Measurements from ENCODE around the gene ABI3BP. TPM values are rescaled to one million over a fixed set of nuclear protein-coding genes. Genes with fewer than 3 reads are reported as not detected.

The ABI3BP gene
- total and polyA plus RNA-seq, 4 donors = 1.9 to 4.2 (median 2.4) TPM

GRCh38 chr3:100702082-100702979, 290.9 kb downstream of the ABI3BP start:
- H3K9me3 ChIP-seq (ENCODE audit: control insufficient read depth in 4 of 4, low read length in 3 of 4) = no peaks in the 10 kb centered on the region
- DNase-seq (ENCODE audit: low spot score) = no peak
- H3K9ac ChIP-seq (ENCODE audit: low read depth in 1 of 2, low read length in 2 of 2) = no peak overlapping the region
- TF ChIP-seq RXRA (IDR thresholded peaks at IDR 0.05) (no peak), GABPA (IDR thresholded peaks at IDR 0.05 in 1 of 2, conservative IDR thresholded peaks at IDR 0.05 in 1 of 2) (no peak), HNF4A (conservative IDR thresholded peaks at IDR 0.05) (no peak), NR2F2 (IDR thresholded peaks at IDR 0.05) (no peak), SP1 (IDR thresholded peaks at IDR 0.05) (no peak), MAX (IDR thresholded peaks at IDR 0.05) (peak; percentile 29)
- H3K27me3 ChIP-seq (ENCODE audit: control insufficient read depth in 4 of 4, insufficient read depth in 4 of 4, low read length in 3 of 4) = no peaks in the 10 kb centered on the region
- WGBS = 66% methylated on average over 4 of the region's 4 CpGs
- H3K4me1 ChIP-seq (ENCODE audit: control insufficient read depth in 4 of 4, insufficient read depth in 4 of 4, low read length in 3 of 4) = peaks cover 2 to 19% (median 11%) of the 10 kb centered on the region in 4 donors
- no peaks in the 10 kb centered on the region for H3K36me3 ChIP-seq (ENCODE audit: control insufficient read depth in 4 of 4, insufficient read depth in 3 of 4, low read depth in 1 of 4, low read length in 3 of 4)
- H3K4me3 ChIP-seq (ENCODE audit: low read depth in 1 of 3, low read length in 3 of 3) = no peak overlapping the region
- H3K27ac ChIP-seq (ENCODE audit: low read depth in 1 of 2, low read length in 2 of 2) = no peak overlapping the region

- H3K4me1 ChIP-seq (ENCODE audit: control insufficient read depth in 4 of 4, insufficient read depth in 4 of 4, low read length in 3 of 4) = peaks cover 7 to 29% (median 14%) of the 10 kb centered on the region in 4 donors
- TF ChIP-seq NR2F2 (IDR thresholded peaks at IDR 0.05) (no peak), MAX (IDR thresholded peaks at IDR 0.05) (no peak), CTCF (IDR thresholded peaks at IDR 0.05; ENCODE audit: low read depth, low read length, missing input control) (no peak), HNF4G (IDR thresholded peaks at IDR 0.05) (no peak), GABPA (IDR thresholded peaks at IDR 0.05 in 1 of 2, conservative IDR thresholded peaks at IDR 0.05 in 1 of 2) (no peak), HNF4A (conservative IDR thresholded peaks at IDR 0.05) (no peak), FOXA2 (IDR thresholded peaks at IDR 0.05) (no peak), ATF3 (IDR thresholded peaks at IDR 0.05) (no peak), SP1 (IDR thresholded peaks at IDR 0.05) (no peak), RXRA (IDR thresholded peaks at IDR 0.05) (no peak), YY1 (IDR thresholded peaks at IDR 0.05) (no peak), EGR1 (IDR thresholded peaks at IDR 0.05; ENCODE audit: low read depth in 2 of 2) (no peak)
- no peak overlapping the region for H3K9ac ChIP-seq (ENCODE audit: low read depth in 1 of 2, low read length in 2 of 2)
- H3K9me3 ChIP-seq (ENCODE audit: control insufficient read depth in 4 of 4, low read length in 3 of 4) = no peaks in the 10 kb centered on the region
- H3K27me3 ChIP-seq (ENCODE audit: control insufficient read depth in 4 of 4, insufficient read depth in 4 of 4, low read length in 3 of 4) = no peaks in the 10 kb centered on the region
- no peak overlapping the region for H3K27ac ChIP-seq (ENCODE audit: low read depth in 1 of 2, low read length in 2 of 2)
- H3K4me3 ChIP-seq (ENCODE audit: low read depth in 1 of 3, low read length in 3 of 3) = no peak overlapping the region
- WGBS = 95% methylated on average over 5 of the region's 5 CpGs
- no peaks in the 10 kb centered on the region for H3K36me3 ChIP-seq (ENCODE audit: control insufficient read depth in 4 of 4, insufficient read depth in 3 of 4, low read depth in 1 of 4, low read length in 3 of 4)
- no peak for DNase-seq (ENCODE audit: low spot score)
These were observed 292.5 kb downstream of the ABI3BP start for GRCh38 chr3:100700708-100701107.

Small RNA genes within 50 kb of the gene (small RNA-seq; reads per million reads assigned to genes)
- not detected for gene RNU6-865P
